Endothelial cell of umbilical vein (primary cell): ENCODE results near the gene HTT. TPM values are rescaled to one million over a fixed set of nuclear protein-coding genes. Genes with fewer than 3 reads are reported as not detected.

Source experiments
- BruUV-seq: library from RNA; stranded (reverse); fragments of 400-500 nt; replicated peaks from 2 replicates; lab custom pipeline; 2021; lab: Mats Ljungman, UMichigan
- CTCF ChIA-PET: fragments of 300-600, 350-600 bp; sonication (Branson Sonifier 250); formaldehyde crosslinking; loops from one replicate; lab custom pipeline; 2021; ENCODE audit warnings: antibody characterized with exemption, inconsistent platforms; lab: Charles Lee
- POLR2A ChIA-PET: fragments of 300-600, 350-600 bp; sonication (Branson Sonifier 250); formaldehyde crosslinking; loops from one replicate; lab custom pipeline; 2021; ENCODE audit warnings: antibody characterized with exemption, inconsistent platforms; lab: Charles Lee
- DNase-seq: peaks from one replicate; pipeline ENCODE4 v3.0.0-alpha.2; 2011; ENCODE audit warnings: low read depth, low spot score
- FAIRE-seq: peaks from 2 replicates; lab custom pipeline; 2011; peaks lifted over from hg19 to GRCh38; lab: Jason Lieb, UNC
- H2AFZ ChIP-seq: 2 replicates; pipeline ENCODE4 v1.6.0; 2012; ENCODE audit warnings: low read depth, low read length, control low read depth, inconsistent platforms
- H3K27ac ChIP-seq: 2 replicates; pipeline ENCODE4 v1.5.1; 2011; ENCODE audit warnings: low read depth, mild to moderate bottlenecking, control low read depth, low read length, moderate library complexity; ENCODE audit not compliant: insufficient read depth
- H3K27me3 ChIP-seq, 2 experiments: 2 replicates each; pipeline versions ENCODE4 v1.6.0 to v1.6.1; 2011; ENCODE audit warnings: low read length in 2 of 2, mixed read lengths in 1 of 2; ENCODE audit not compliant: control insufficient read depth in 2 of 2, insufficient read depth in 2 of 2
- H3K36me3 ChIP-seq, 2 experiments: 2 replicates in 1 of 2; 3 replicates in 1 of 2; pipeline ENCODE4 v1.5.1; 2011; ENCODE audit warnings: low read length in 2 of 2, mild to moderate bottlenecking in 1 of 2, moderate library complexity in 1 of 2; ENCODE audit not compliant: control insufficient read depth in 2 of 2, insufficient read depth in 2 of 2; ENCODE audit errors: extremely low read depth in 1 of 2
- H3K4me1 ChIP-seq: 3 replicates; pipeline ENCODE4 v1.5.1; 2011; ENCODE audit warnings: mild to moderate bottlenecking, low read length; ENCODE audit not compliant: control insufficient read depth, insufficient read depth; ENCODE audit errors: extremely low read depth
- H3K4me2 ChIP-seq: 2 replicates; pipeline ENCODE4 v1.6.1; 2011; ENCODE audit warnings: low read length, control low read depth, mixed read lengths; ENCODE audit not compliant: insufficient read depth
- H3K4me3 ChIP-seq, 3 experiments: fragments of 200-600 bp in 1 of 3; sonication (generic), shearing (Covaris generic) in 1 of 3; replicated peaks in 1 of 3; 2 replicates each; pipeline ENCODE4 v1.5.1; 2011 to 2016; ENCODE audit warnings: control low read depth in 3 of 3, low read length in 3 of 3, mild to moderate bottlenecking in 2 of 3, inconsistent platforms in 1 of 3, low read depth in 1 of 3, moderate library complexity in 1 of 3; ENCODE audit not compliant: insufficient read depth in 1 of 3
- H3K79me2 ChIP-seq: 2 replicates; pipeline ENCODE4 v1.6.0; 2012; ENCODE audit warnings: low read length, inconsistent platforms; ENCODE audit not compliant: control insufficient read depth, insufficient read depth
- H3K9ac ChIP-seq: replicated peaks from 2 replicates; pipeline ENCODE3; 2011; ENCODE audit warnings: low read length, control low read depth; ENCODE audit not compliant: insufficient read depth; ENCODE audit errors: extremely low read depth
- H3K9me1 ChIP-seq: replicated peaks from 3 replicates; pipeline ENCODE4 v1.6.0; 2011; ENCODE audit warnings: mild to moderate bottlenecking, low read length; ENCODE audit not compliant: control insufficient read depth, insufficient read depth; ENCODE audit errors: extremely low read depth
- H3K9me3 ChIP-seq: replicated peaks from 2 replicates; pipeline ENCODE4 v1.5.1; 2012; ENCODE audit warnings: low read length, inconsistent platforms; ENCODE audit not compliant: control insufficient read depth, insufficient read depth
- H4K20me1 ChIP-seq: replicated peaks from 2 replicates; pipeline ENCODE3; 2011; ENCODE audit warnings: mild to moderate bottlenecking, low read length; ENCODE audit not compliant: control insufficient read depth, insufficient read depth; ENCODE audit errors: extremely low read depth
- CTCF ChIP-seq, 2 donors: IDR thresholded peaks; 1 replicate in 1 of 2; 2 replicates in 1 of 2; pipeline ENCODE4 v1.5.1; 2011; ENCODE audit warnings: low read length in 2 of 2, mild to moderate bottlenecking in 2 of 2, moderate library complexity in 2 of 2, control low read depth in 1 of 2, inconsistent platforms in 1 of 2, low read depth in 1 of 2; ENCODE audit not compliant: insufficient read depth in 1 of 2; ENCODE audit errors: extremely low read depth in 1 of 2
- EZH2 ChIP-seq: IDR thresholded peaks from 2 replicates; pipeline ENCODE4 v1.6.1; 2012; ENCODE audit warnings: borderline replicate concordance, low read depth, mild to moderate bottlenecking, moderate library complexity, low read length, inconsistent platforms; ENCODE audit not compliant: severe bottlenecking
- FOS ChIP-seq: IDR thresholded peaks from 2 replicates; pipeline ENCODE4 v1.6.1; 2011; ENCODE audit warnings: mild to moderate bottlenecking, low read length, moderate library complexity, borderline replicate concordance; ENCODE audit not compliant: insufficient read depth
- GATA2 ChIP-seq: IDR thresholded peaks from 2 replicates; pipeline ENCODE4 v1.7.0; 2011; ENCODE audit warnings: low read depth, mild to moderate bottlenecking, moderate library complexity, mixed read lengths, low read length; ENCODE audit not compliant: insufficient read length, insufficient read depth
- JUN ChIP-seq: IDR thresholded peaks from 2 replicates; pipeline ENCODE4 v1.6.1; 2011; ENCODE audit warnings: borderline replicate concordance, low read depth; ENCODE audit not compliant: insufficient read length, insufficient read depth
- MAX ChIP-seq: IDR thresholded peaks from 2 replicates; pipeline ENCODE4 v1.6.1; 2011; ENCODE audit not compliant: insufficient read depth, insufficient read length
- MYC ChIP-seq: IDR thresholded peaks from one replicate; pipeline ENCODE4 v1.6.1; 2011; ENCODE audit warnings: mild to moderate bottlenecking, low read depth, low read length
- POLR2A ChIP-seq: IDR thresholded peaks from 2 replicates; pipeline ENCODE4 v1.6.1; 2012; ENCODE audit warnings: low read depth, mild to moderate bottlenecking, control low read depth, low read length
- POLR2AphosphoS5 ChIP-seq: IDR thresholded peaks from 2 replicates; pipeline ENCODE4 v1.6.1; 2012; ENCODE audit warnings: low read depth, mild to moderate bottlenecking, control low read depth, low read length, moderate library complexity; ENCODE audit not compliant: insufficient read depth
- dilution Hi-C: fragments of 300-500 bp; cut with MboI; formaldehyde crosslinking; loops from one replicate; pipeline ENCODE4 v1.15.0; 2019; ENCODE audit warnings: low sequenced_read_pairs; ENCODE audit not compliant: extremely low pct_ligation_motif_present
- intact Hi-C: fragments of 100-400 bp; cut with micrococcal nuclease; formaldehyde crosslinking; loops from one replicate; pipeline ENCODE4 v1.10.0; 2022
- polyA plus RNA-seq, 4 experiments: library from polyadenylated mRNA; depleted of rRNA in 3 of 4; stranded (reverse) in 3 of 4; unstranded in 1 of 4; fragments of >200 nt; gene quantifications; 2 replicates each; pipeline versions ENCODE4 v1.2.1 to v1.2.3, GENCODE V29; 2011 to 2012; ENCODE audit warnings: missing spikeins in 1 of 4
- total RNA-seq: library from RNA; stranded (reverse); gene quantifications from 2 replicates; pipeline ENCODE4 v1.2.3, GENCODE V29; 2021

HTT gene
- total and polyA plus RNA-seq, 2 donors (not counting 3 experiments of a cell fraction or from before 2014, with no cell fraction given): 15.7 to 61.2 TPM

GRCh38 chr4:3256230-3257102 is 182.0 kb downstream of the HTT start:
- BruUV-seq: no TSS peak
- POLR2A ChIA-PET: no interaction called here
- Histone ChIP-seq H3K36me3 (no peaks in the 10 kb centered on the region), H3K9ac (no peak overlapping the region), H3K4me3 (no peak overlapping the region), H3K4me2 (no peak overlapping the region), H3K79me2 (no peaks in the 10 kb centered on the region), H2AFZ (no peak overlapping the region), H4K20me1 (no peaks in the 10 kb centered on the region), H3K9me3 (no peaks in the 10 kb centered on the region), H3K27me3 (peaks cover 0 to 2% of the 10 kb centered on the region in 2 experiments), H3K9me1 (no peaks in the 10 kb centered on the region), H3K27ac (no peak overlapping the region), H3K4me1 (no peaks in the 10 kb centered on the region)
- CTCF ChIA-PET: interaction anchor here (1.1 kb wide), 1 partner anchor 224 kb away, joined by 3 read pairs; no protein-coding TSS in a partner anchor
- DNase-seq (no peak), FAIRE-seq (no peak)
- intact Hi-C loops: no loop called here
- TF ChIP-seq MAX: no peak
- no peak for TF ChIP-seq MYC
- TF ChIP-seq GATA2: no peak
- TF ChIP-seq POLR2AphosphoS5: no peak
- no peak for TF ChIP-seq POLR2A
- TF ChIP-seq FOS: no peak
- TF ChIP-seq JUN: no peak
- TF ChIP-seq CTCF (IDR thresholded peaks at IDR 0.05; ENCODE audit: extremely low read depth in 1 of 2, insufficient read depth in 1 of 2, low read depth in 1 of 2, low read length in 2 of 2): no peak
- TF ChIP-seq EZH2: no peak
- dilution Hi-C loops: no loop called here
